Mesothelial cell of epicardium (in vitro differentiated cells): ENCODE measurements around the gene LBP. TPM values are rescaled to one million over a fixed set of nuclear protein-coding genes. Genes with fewer than 3 reads are reported as not detected.

ENCODE experiments used
- DNase-seq, 2 experiments: peaks; one replicate each; pipeline ENCODE4 v3.0.0; 2021; ENCODE audit warnings: low spot score in 2 of 2; ENCODE audit not compliant: unreplicated experiment in 2 of 2
- H3K27ac Mint-ChIP-seq: 2 replicates; pipeline ENCODE4 v1.8.0; 2021; ENCODE audit warnings: mixed read lengths
- H3K27me3 Mint-ChIP-seq: 2 replicates; pipeline ENCODE4 v1.8.0; 2021; ENCODE audit warnings: low read depth, mixed read lengths
- H3K36me3 Mint-ChIP-seq: 2 replicates; pipeline ENCODE4 v1.8.0; 2021; ENCODE audit warnings: mixed read lengths
- H3K4me1 Mint-ChIP-seq: 2 replicates; pipeline ENCODE4 v1.8.0; 2021; ENCODE audit warnings: mixed read lengths
- H3K4me3 Mint-ChIP-seq: 2 replicates; pipeline ENCODE4 v1.8.0; 2021; ENCODE audit warnings: mild to moderate bottlenecking, moderate library complexity, mixed read lengths
- H3K9me3 Mint-ChIP-seq: 2 replicates; pipeline ENCODE4 v1.8.0; 2021; ENCODE audit warnings: mixed read lengths
- CTCF ChIP-seq: fragments of 200-600 bp; sonication (generic); IDR thresholded peaks from one replicate; pipeline ENCODE4 v1.5.0; 2021; ENCODE audit warnings: antibody characterized with exemption; ENCODE audit not compliant: unreplicated experiment
- total RNA-seq: library from RNA; stranded (reverse); gene quantifications from 3 replicates; pipeline ENCODE4 v1.2.1, GENCODE V29; 2021

Gene LBP
- total RNA-seq, 1 donor from 2014 or later, result not detected

GRCh38 chr20:38420388-38421085 is 74.3 kb downstream of the LBP start:
- peaks cover 62% of the 10 kb centered on the region for H3K36me3 Mint-ChIP-seq
- no peaks in the 10 kb centered on the region for H3K9me3 Mint-ChIP-seq
- no peaks in the 10 kb centered on the region for H3K4me1 Mint-ChIP-seq
- no peak for DNase-seq
- H3K4me3 Mint-ChIP-seq, result no peak overlapping the region
- TF ChIP-seq CTCF, result no peak
- H3K27ac Mint-ChIP-seq, result peak overlapping the region; percentile 45
- H3K27me3 Mint-ChIP-seq, result no peaks in the 10 kb centered on the region

GRCh38 chr20:38421915-38422314 is 75.6 kb downstream of the LBP start:
- Mint-ChIP-seq H3K27me3 (no peaks in the 10 kb centered on the region), H3K9me3 (no peaks in the 10 kb centered on the region), H3K4me3 (no peak overlapping the region), H3K27ac (no peak overlapping the region), H3K36me3 (peaks cover 53% of the 10 kb centered on the region), H3K4me1 (no peaks in the 10 kb centered on the region)
- no peak for TF ChIP-seq CTCF
- no peak for DNase-seq

- H3K36me3 Mint-ChIP-seq, result peaks cover 55% of the 10 kb centered on the region
Measured at GRCh38 chr20:38423541-38423940, 77.3 kb downstream of the LBP start.

DNA sequence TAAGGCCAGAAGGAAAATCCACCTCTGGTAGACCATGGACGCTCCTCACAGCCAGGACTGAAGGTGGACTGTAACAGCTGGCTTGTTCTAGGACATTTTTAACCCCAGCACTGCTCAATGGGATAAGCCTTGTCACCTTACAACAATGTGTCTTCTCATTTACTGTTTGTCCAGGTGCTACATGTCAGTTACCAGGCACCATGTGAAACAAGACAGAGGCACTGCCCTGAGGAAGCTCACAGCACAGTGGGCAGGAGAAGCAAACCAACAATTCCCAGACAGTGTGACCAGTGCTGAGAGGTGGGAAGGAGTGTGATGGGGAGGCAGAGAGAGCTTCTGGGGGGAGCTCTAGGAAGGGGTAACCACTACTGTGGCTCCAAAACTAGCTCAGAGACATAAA is 78.1 kb downstream of the LBP start:
- Mint-ChIP-seq H3K36me3 (peaks cover 57% of the 10 kb centered on the region), H3K4me1 (peaks cover 4% of the 10 kb centered on the region), H3K4me3 (no peak overlapping the region), H3K27ac (no peak overlapping the region), H3K9me3 (no peaks in the 10 kb centered on the region), H3K27me3 (no peaks in the 10 kb centered on the region)
- DNase-seq, result no peak
- TF ChIP-seq CTCF, result no peak

More at GRCh38 chr20:38423541-38423940, 77.3 kb downstream of the LBP start:
- DNase-seq, result no peak
- Mint-ChIP-seq H3K27me3 (no peaks in the 10 kb centered on the region), H3K4me1 (peaks cover 4% of the 10 kb centered on the region), H3K4me3 (no peak overlapping the region), H3K27ac (no peak overlapping the region), H3K9me3 (no peaks in the 10 kb centered on the region)
- no peak for TF ChIP-seq CTCF

DNA sequence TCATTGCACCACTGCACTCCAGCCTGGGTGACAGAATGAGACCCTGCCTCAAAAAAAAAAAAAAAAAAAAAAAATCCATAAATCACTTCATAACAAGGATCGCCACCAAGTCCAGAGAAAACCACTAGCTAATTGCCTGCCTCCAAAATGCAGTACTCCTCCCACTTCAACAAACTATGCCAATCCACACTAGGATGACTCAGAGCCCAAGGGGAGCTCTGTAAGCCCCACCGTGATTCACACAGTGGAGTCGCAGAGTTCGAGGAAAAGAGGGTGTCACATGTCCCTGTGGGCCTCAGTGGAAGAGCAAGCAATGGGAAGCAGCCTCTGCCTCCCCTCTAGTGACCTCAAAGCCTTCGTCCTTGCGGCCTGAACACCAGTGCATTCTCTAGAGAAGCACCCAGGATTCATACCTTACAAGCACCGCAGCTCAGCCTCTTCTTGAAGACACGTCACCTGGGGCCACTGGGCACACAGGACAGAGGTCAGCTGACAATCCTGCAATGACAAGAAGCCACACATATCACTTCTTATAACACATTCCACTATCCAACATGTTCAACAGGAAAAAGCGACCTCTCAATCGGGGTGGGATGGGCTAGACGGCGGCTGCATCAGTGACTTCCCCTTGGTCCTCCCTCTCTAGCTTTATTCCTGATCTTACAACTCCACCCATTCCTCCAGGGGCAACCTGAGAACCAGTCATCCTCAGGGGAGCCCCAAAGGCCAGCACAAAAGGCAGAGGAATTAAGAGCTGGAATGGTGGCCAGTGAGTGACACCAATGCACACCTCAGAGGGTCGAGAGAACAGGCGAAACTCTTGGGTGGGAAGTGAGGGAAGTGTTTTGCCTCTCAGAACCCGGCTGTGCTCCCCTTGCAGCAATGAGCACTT is 80.0 kb downstream of the LBP start:
- Mint-ChIP-seq H3K4me3 (no peak overlapping the region), H3K36me3 (peaks cover 53% of the 10 kb centered on the region)

More for the DNA sequence above, 80.0 kb downstream of the LBP start:
- DNase-seq, result no peak
- Mint-ChIP-seq H3K27ac (no peak overlapping the region), H3K4me1 (peaks cover 4% of the 10 kb centered on the region), H3K27me3 (no peaks in the 10 kb centered on the region), H3K9me3 (peaks cover under 1% of the 10 kb centered on the region)
- TF ChIP-seq CTCF, result no peak

Other genes with a start within 250 kb of the LBP start
- 32.4 to 35.7 TPM (median 35.3 TPM) in 3 replicates for gene TGM2, start 181.2 kb upstream of the LBP start, total RNA-seq
- gene KIAA1755, start 85.7 kb upstream of the LBP start, total RNA-seq, result 3.3 to 4.4 TPM (median 3.6 TPM) in 3 replicates
- gene BPI, start 42.3 kb upstream of the LBP start, total RNA-seq, result not detected in 3 replicates
- gene SNHG17, start 88.8 kb downstream of the LBP start, total RNA-seq, result 49.4 to 54.0 TPM (median 51.1 TPM) in 3 replicates
- gene RALGAPB, start 126.4 kb downstream of the LBP start, total RNA-seq, result 42.2 to 45.4 TPM (median 43.5 TPM) in 3 replicates
- gene ADIG, start 234.7 kb downstream of the LBP start, total RNA-seq, result not detected in 3 replicates